ENCODE results near the gene YWHAB.

YWHAB gene

GRCh38 chr20:44942264-44942973, 56.9 kb downstream of the YWHAB start:
- no peak overlapping the region for H3K4me2 ChIP-seq (ENCODE audit: low read depth, low read length, poor library complexity, severe bottlenecking)
- no peak overlapping the region for H2AFZ ChIP-seq (ENCODE audit: low read length)
- no peaks in the 10 kb centered on the region for H3K9me3 ChIP-seq (ENCODE audit: insufficient read depth, low read depth, low read length)
- no peaks in the 10 kb centered on the region for H3K79me2 ChIP-seq (ENCODE audit: insufficient read depth, low read length)
- no peak for TF ChIP-seq CTCF (conservative IDR thresholded peaks at IDR 0.05; ENCODE audit: low read length)
- TF ChIP-seq EZH2phosphoT487 (IDR thresholded peaks at IDR 0.05; ENCODE audit: borderline replicate concordance), result no peak
- no peaks in the 10 kb centered on the region for H3K27me3 ChIP-seq (ENCODE audit: insufficient read depth, low read length, poor library complexity, severe bottlenecking)
- no peaks in the 10 kb centered on the region for H3K9me2 ChIP-seq (replicated peaks; ENCODE audit: low read depth, low read length)
- no peak overlapping the region for H3K9ac ChIP-seq (ENCODE audit: low read depth, low read length, poor library complexity, severe bottlenecking)
- peaks cover 80% of the 10 kb centered on the region; the same call in 1 of the 2 replicates for H3K36me3 ChIP-seq (ENCODE audit: insufficient read depth, low read length)
- H3K4me1 ChIP-seq (ENCODE audit: insufficient read depth, low read length, poor library complexity, severe bottlenecking), result no peaks in the 10 kb centered on the region
- no peak overlapping the region for H3K4me3 ChIP-seq (ENCODE audit: low read length, poor library complexity, severe bottlenecking)
- H4K20me1 ChIP-seq (ENCODE audit: insufficient read depth, low read length, poor library complexity, severe bottlenecking), result no peaks in the 10 kb centered on the region
- H3F3A ChIP-seq (ENCODE audit: low read depth), result no peaks in the 10 kb centered on the region

- H3K9me3 ChIP-seq (ENCODE audit: insufficient read depth, low read depth, low read length), result no peaks in the 10 kb centered on the region
- H3K4me1 ChIP-seq (ENCODE audit: insufficient read depth, low read length, poor library complexity, severe bottlenecking), result no peaks in the 10 kb centered on the region
- no peak overlapping the region for H2AFZ ChIP-seq (ENCODE audit: low read length)
- H3K27me3 ChIP-seq (ENCODE audit: insufficient read depth, low read length, poor library complexity, severe bottlenecking), result no peaks in the 10 kb centered on the region
- H3K4me3 ChIP-seq (ENCODE audit: low read length, poor library complexity, severe bottlenecking), result no peak overlapping the region
- no peak overlapping the region for H3K9ac ChIP-seq (ENCODE audit: low read depth, low read length, poor library complexity, severe bottlenecking)
- H3K79me2 ChIP-seq (ENCODE audit: insufficient read depth, low read length), result no peaks in the 10 kb centered on the region
- H3K4me2 ChIP-seq (ENCODE audit: low read depth, low read length, poor library complexity, severe bottlenecking), result no peak overlapping the region
- no peaks in the 10 kb centered on the region for H3F3A ChIP-seq (ENCODE audit: low read depth)
- no peaks in the 10 kb centered on the region for H4K20me1 ChIP-seq (ENCODE audit: insufficient read depth, low read length, poor library complexity, severe bottlenecking)
- H3K36me3 ChIP-seq (ENCODE audit: insufficient read depth, low read length), result peaks cover 89% of the 10 kb centered on the region; the same call in 1 of the 2 replicates
- TF ChIP-seq CTCF (conservative IDR thresholded peaks at IDR 0.05; ENCODE audit: low read length) (no peak), EZH2phosphoT487 (IDR thresholded peaks at IDR 0.05; ENCODE audit: borderline replicate concordance) (no peak)
- H3K9me2 ChIP-seq (replicated peaks; ENCODE audit: low read depth, low read length), result no peaks in the 10 kb centered on the region
Measured at GRCh38 chr20:44943828-44944227, 58.3 kb downstream of the YWHAB start.

- H3K9me3 ChIP-seq (ENCODE audit: insufficient read depth, low read depth, low read length), result no peaks in the 10 kb centered on the region
- no peaks in the 10 kb centered on the region for H3F3A ChIP-seq (ENCODE audit: low read depth)
- no peak overlapping the region for H2AFZ ChIP-seq (ENCODE audit: low read length)
- peaks cover 93% of the 10 kb centered on the region; the same call in 1 of the 2 replicates for H3K36me3 ChIP-seq (ENCODE audit: insufficient read depth, low read length)
- TF ChIP-seq CTCF (conservative IDR thresholded peaks at IDR 0.05; ENCODE audit: low read length), result no peak
- TF ChIP-seq EZH2phosphoT487 (IDR thresholded peaks at IDR 0.05; ENCODE audit: borderline replicate concordance), result no peak
- H3K79me2 ChIP-seq (ENCODE audit: insufficient read depth, low read length), result no peaks in the 10 kb centered on the region
- no peaks in the 10 kb centered on the region for H4K20me1 ChIP-seq (ENCODE audit: insufficient read depth, low read length, poor library complexity, severe bottlenecking)
- H3K4me3 ChIP-seq (ENCODE audit: low read length, poor library complexity, severe bottlenecking), result no peak overlapping the region
- no peak overlapping the region for H3K4me2 ChIP-seq (ENCODE audit: low read depth, low read length, poor library complexity, severe bottlenecking)
- H3K9me2 ChIP-seq (replicated peaks; ENCODE audit: low read depth, low read length), result no peaks in the 10 kb centered on the region
- H3K27me3 ChIP-seq (ENCODE audit: insufficient read depth, low read length, poor library complexity, severe bottlenecking), result no peaks in the 10 kb centered on the region
- H3K4me1 ChIP-seq (ENCODE audit: insufficient read depth, low read length, poor library complexity, severe bottlenecking), result no peaks in the 10 kb centered on the region
- no peak overlapping the region for H3K9ac ChIP-seq (ENCODE audit: low read depth, low read length, poor library complexity, severe bottlenecking)
Measured at GRCh38 chr20:44945261-44945660, 59.8 kb downstream of the YWHAB start.

Measured in Loucy (cell line).